GM10266 (cell line): Measurements from ENCODE around the gene TRAF3.
A peak's percentile ranks its signal among the peaks of the same experiment; 100 is the strongest.
"Not testable (repeated sequence)": the region's sequence is repeated elsewhere in the genome, so short reads cannot be mapped to it uniquely, and the experiment has no call there.

Experiments used
- DNase-seq: peaks from one replicate; pipeline ENCODE4 v3.0.0; 2012; ENCODE audit errors: extremely low spot score
- TF ChIP-seq, protein P1 (sequence below): IDR thresholded peaks from 2 replicates; pipeline ENCODE4 v1.5.1; 2012; ENCODE audit warnings: mild to moderate bottlenecking, low read depth; ENCODE audit not compliant: control insufficient read depth, insufficient read depth; ENCODE audit errors: missing control alignments

Gene TRAF3

DNA sequence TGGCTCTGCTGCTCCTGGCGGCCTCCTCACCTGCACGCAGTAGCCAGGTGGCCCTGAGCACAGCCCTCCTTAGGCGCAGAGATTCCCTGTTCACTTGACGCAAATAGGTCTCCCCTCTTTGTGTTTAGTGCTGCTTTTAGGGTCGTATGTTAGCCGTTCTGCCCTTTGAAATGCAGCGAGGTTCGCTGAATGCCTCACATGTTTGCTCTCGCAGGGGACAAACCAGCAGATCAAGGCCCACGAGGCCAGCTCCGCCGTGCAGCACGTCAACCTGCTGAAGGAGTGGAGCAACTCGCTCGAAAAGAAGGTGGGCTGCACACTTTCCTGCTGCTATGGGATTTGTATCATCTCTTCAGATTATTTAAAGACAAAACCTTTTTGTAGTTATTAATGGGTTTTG, 113.9 kb downstream of the TRAF3 start:
- DNase-seq: no peak

DNA sequence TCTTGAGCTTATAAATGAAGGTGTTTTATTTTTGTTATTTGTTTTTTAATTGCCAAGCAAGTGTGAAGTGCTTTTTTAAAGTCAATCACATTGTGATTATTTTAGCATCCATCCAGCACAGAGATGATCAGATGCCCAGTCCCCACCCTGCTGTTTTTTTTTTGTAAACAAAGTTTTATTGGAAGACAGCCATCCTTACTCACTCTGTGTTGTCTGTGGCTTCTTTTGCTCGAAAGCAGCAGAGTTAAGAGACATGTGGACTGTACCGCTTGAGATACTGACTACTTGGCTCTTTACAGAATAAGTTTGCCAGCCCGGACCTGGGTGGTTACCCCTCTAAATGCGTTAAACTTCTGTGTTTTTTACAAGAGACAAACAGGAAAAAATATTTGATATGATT, 114.3 kb downstream of the TRAF3 start:
- TF ChIP-seq, protein P1, sequence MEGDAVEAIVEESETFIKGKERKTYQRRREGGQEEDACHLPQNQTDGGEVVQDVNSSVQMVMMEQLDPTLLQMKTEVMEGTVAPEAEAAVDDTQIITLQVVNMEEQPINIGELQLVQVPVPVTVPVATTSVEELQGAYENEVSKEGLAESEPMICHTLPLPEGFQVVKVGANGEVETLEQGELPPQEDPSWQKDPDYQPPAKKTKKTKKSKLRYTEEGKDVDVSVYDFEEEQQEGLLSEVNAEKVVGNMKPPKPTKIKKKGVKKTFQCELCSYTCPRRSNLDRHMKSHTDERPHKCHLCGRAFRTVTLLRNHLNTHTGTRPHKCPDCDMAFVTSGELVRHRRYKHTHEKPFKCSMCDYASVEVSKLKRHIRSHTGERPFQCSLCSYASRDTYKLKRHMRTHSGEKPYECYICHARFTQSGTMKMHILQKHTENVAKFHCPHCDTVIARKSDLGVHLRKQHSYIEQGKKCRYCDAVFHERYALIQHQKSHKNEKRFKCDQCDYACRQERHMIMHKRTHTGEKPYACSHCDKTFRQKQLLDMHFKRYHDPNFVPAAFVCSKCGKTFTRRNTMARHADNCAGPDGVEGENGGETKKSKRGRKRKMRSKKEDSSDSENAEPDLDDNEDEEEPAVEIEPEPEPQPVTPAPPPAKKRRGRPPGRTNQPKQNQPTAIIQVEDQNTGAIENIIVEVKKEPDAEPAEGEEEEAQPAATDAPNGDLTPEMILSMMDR: no peak
- DNase-seq: no peak

More for the DNA sequence above, 113.9 kb downstream of the TRAF3 start:
- TF ChIP-seq, protein P1: no peak

- DNase-seq: no peak
- TF ChIP-seq, protein P1: no peak
These were observed 115.4 kb downstream of the TRAF3 start for GRCh38 chr14:102892651-102893050.

- TF ChIP-seq, protein P1: no peak
- peak; percentile 15 for DNase-seq
These were observed 116.2 kb downstream of the TRAF3 start for GRCh38 chr14:102893452-102893851.

GRCh38 chr14:102896735-102897134, 119.5 kb downstream of the TRAF3 start:
- not testable (repeated sequence) for DNase-seq

GRCh38 chr14:102897299-102898027, 120.2 kb downstream of the TRAF3 start:
- TF ChIP-seq, protein P1: no peak
- no peak for DNase-seq

- DNase-seq: no peak
- TF ChIP-seq, protein P1: no peak
These were observed 121.0 kb downstream of the TRAF3 start for GRCh38 chr14:102898298-102898697.
